Measurements from ENCODE around the gene THSD4.

- no peak for TF ChIP-seq CTCF (IDR thresholded peaks at IDR 0.05)
- TF ChIP-seq POLR2A (IDR thresholded peaks at IDR 0.05): no peak
Measured at GRCh38 chr15:71650603-71651002, 535.3 kb downstream of the THSD4 start.
